Activated T-helper 1 cell treated with anti-CD3 and anti-CD28 coated beads, Interleukin-12 subunit alpha, Interleukin-12 subunit beta, Interleukin-2, Interleukin-4 antibody, amounts not matched to agents 30 ng/mL and 10 ng/mL and 1 ng/mL, durations not matched to agents 14 hours and 24 hours and 36 hours (primary cell): ENCODE data around the gene ETFA. TPM values are rescaled to one million over a fixed set of nuclear protein-coding genes. Genes with fewer than 3 reads are reported as not detected.

ENCODE experiments used
- DNase-seq: peaks from one replicate; pipeline ENCODE4 v3.0.0; 2021; ENCODE audit warnings: low spot score
- H3K27ac Mint-ChIP-seq: one replicate; pipeline ENCODE4 v1.8.0; 2021; ENCODE audit warnings: mild to moderate bottlenecking, mixed read lengths
- H3K27me3 Mint-ChIP-seq: one replicate; pipeline ENCODE4 v1.8.0; 2022; ENCODE audit warnings: mild to moderate bottlenecking, moderate library complexity, mixed read lengths; ENCODE audit not compliant: insufficient read depth
- H3K36me3 Mint-ChIP-seq: one replicate; pipeline ENCODE4 v1.8.0; 2021; ENCODE audit warnings: low read depth, mixed read lengths
- H3K4me1 Mint-ChIP-seq: one replicate; pipeline ENCODE4 v1.8.0; 2021; ENCODE audit warnings: low read depth, mixed read lengths
- H3K4me3 Mint-ChIP-seq: one replicate; pipeline ENCODE4 v1.8.0; 2021; ENCODE audit warnings: mild to moderate bottlenecking, moderate library complexity, mixed read lengths
- H3K9me3 Mint-ChIP-seq: one replicate; pipeline ENCODE4 v1.8.0; 2021; ENCODE audit warnings: mixed read lengths
- intact Hi-C: fragments of 100-400 bp; cut with micrococcal nuclease; formaldehyde crosslinking; loops from one replicate; pipeline ENCODE4 v1.15.1; 2024
- total RNA-seq: library from RNA; stranded (reverse); gene quantifications from 2 replicates; pipeline ENCODE4 v1.2.3, GENCODE V29; 2022

ETFA gene
- total RNA-seq, 1 donor from 2014 or later = 129 TPM

DNA sequence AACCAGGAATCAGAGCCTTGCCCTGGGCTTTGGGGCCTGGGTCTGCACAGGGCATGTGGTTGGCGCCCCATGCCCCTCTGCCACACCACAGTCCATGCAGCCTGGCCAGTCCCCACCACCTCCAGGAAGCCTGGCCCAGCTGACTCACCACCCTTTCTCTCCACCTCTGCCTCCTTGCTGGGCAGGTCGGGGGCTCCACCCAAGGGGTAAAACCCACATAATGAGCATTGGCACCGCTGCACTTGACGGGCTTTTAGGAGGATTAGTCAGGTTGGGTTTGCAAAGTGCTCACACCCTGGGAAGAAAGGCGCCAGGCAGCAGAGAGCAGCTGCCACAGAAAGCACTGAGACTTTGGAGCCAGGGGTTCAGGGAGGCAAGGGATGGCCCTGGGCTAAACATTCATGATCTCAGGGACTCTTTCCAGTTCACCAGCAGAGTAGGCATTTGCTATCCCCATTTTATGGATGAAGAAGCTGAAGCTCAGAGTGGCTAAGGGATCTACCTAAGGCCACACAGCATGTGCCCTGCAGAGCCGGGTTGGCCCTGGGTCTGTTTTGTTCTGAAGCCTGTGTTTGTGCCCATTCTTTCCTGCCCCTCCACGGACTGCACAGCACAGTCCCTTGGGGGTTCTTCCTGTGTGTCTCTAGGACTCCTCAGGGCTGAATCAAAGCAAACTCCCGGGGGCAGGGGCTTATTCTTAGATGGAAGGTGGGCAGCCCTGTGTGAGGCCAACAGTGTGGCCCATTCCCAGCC is 113.4 kb downstream of the ETFA start:
- Mint-ChIP-seq H3K9me3 (no peaks in the 10 kb centered on the region), H3K27ac (no peak overlapping the region), H3K36me3 (no peaks in the 10 kb centered on the region), H3K27me3 (peaks cover 1% of the 10 kb centered on the region), H3K4me3 (no peak overlapping the region), H3K4me1 (no peaks in the 10 kb centered on the region)
- intact Hi-C loops = no loop called here
- no peak for DNase-seq

DNA sequence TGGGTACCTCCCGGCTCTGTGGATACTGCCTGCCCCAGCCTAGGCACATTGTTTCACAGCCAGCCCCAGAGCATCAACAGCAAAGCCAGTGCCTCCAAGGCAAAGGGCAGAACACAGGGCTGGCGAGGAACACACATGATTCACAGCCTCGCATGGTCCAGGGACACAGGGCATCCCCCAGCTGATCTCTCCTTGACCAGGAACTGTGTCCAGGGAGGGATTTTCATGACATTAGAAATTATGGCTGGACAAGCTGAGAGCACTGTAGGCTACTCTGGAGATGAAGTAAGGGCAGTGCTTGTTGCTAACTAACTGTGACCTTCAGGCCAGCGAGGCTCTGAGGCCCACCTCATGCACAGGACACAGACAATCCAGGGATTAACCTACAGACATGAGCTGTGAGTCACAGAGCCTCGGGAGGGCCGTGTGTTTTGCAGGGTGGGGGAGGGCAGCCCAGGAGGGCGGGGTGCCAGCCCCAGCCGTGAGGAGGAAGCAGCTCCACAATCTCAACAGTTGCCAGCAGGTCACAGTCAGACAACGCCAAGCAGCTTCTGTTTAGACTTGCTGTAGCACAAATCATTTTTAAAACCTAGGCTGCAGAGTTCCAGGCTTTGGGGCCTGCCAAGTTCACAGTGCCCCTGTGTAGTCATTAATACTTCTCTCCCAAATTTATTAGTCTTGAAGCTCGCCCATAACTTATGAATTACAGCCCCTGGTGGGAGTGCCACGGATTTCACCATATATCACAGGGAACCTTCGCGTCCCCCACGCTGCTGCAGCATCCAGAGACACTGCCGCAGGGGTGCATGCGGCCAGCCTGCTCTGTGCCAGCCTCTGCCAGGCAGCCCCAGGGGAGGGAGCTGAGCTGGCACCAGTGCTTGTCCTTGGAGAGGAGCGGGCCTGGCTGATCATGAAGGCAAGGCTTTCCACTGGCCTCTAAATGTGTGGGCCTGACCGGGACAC is 114.7 kb downstream of the ETFA start:
- Mint-ChIP-seq H3K4me1 (no peaks in the 10 kb centered on the region), H3K27ac (no peak overlapping the region), H3K36me3 (no peaks in the 10 kb centered on the region), H3K4me3 (no peak overlapping the region), H3K9me3 (no peaks in the 10 kb centered on the region), H3K27me3 (peaks cover 1% of the 10 kb centered on the region)
- no peak for DNase-seq
- intact Hi-C loops = no loop called here

DNA sequence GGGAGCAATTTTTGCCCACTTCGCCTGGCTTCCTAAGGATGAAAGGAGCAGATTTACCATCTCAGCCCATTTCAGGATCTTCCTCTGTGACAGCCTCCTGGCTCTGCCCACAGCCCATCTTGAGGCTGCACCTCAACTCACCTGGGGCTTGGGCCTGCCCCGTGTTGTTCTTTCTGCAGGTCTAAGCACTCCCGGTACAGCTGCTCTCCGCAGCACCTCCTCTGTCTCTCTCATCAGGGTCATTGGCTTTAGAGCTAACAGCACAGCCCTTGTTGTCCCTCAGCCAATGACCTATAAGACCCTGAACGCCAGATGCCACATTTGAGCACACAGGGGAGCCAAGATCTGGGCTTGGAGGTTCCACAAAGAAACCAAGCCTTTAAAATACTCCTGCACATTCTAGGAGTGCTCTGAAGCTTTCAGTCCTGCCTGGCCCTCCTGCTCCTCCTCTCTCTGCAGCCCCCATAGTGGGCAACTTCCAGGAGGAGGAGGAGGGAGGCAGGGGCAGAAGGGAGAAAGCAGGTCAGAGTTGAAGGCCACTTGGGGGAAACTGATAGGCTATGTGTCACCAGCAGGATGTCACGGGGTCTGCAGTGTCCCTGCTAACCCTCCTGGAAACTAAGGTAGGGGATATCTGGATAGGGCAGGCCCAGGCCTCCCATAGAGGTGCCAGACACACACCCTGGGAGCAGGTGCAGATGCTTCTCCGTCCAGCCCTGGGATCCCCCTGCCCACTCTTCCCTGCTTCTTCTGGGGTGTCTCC is 115.6 kb downstream of the ETFA start:
- H3K27ac Mint-ChIP-seq = no peak overlapping the region
- intact Hi-C loops = no loop called here

GRCh38 chr15:76193934-76194333 is 117.3 kb downstream of the ETFA start:
- no peaks in the 10 kb centered on the region for H3K36me3 Mint-ChIP-seq
- peaks cover 14% of the 10 kb centered on the region for H3K4me1 Mint-ChIP-seq
- no peak for DNase-seq
- H3K4me3 Mint-ChIP-seq = no peak overlapping the region
- H3K9me3 Mint-ChIP-seq = no peaks in the 10 kb centered on the region
- intact Hi-C loops = no loop called here
- H3K27ac Mint-ChIP-seq = no peak overlapping the region
- H3K27me3 Mint-ChIP-seq = peaks cover 16% of the 10 kb centered on the region

More for the DNA sequence above, 115.6 kb downstream of the ETFA start:
- Mint-ChIP-seq H3K36me3 (no peaks in the 10 kb centered on the region), H3K4me1 (peaks cover 5% of the 10 kb centered on the region), H3K4me3 (no peak overlapping the region), H3K9me3 (no peaks in the 10 kb centered on the region), H3K27me3 (peaks cover 4% of the 10 kb centered on the region)
- no peak for DNase-seq

GRCh38 chr15:76192715-76193114 is 118.6 kb downstream of the ETFA start:
- no peak for DNase-seq
- Mint-ChIP-seq H3K27ac (no peak overlapping the region), H3K9me3 (no peaks in the 10 kb centered on the region), H3K36me3 (no peaks in the 10 kb centered on the region), H3K4me3 (no peak overlapping the region), H3K27me3 (peaks cover 20% of the 10 kb centered on the region), H3K4me1 (peaks cover 14% of the 10 kb centered on the region)
- intact Hi-C loops = no loop called here

DNA sequence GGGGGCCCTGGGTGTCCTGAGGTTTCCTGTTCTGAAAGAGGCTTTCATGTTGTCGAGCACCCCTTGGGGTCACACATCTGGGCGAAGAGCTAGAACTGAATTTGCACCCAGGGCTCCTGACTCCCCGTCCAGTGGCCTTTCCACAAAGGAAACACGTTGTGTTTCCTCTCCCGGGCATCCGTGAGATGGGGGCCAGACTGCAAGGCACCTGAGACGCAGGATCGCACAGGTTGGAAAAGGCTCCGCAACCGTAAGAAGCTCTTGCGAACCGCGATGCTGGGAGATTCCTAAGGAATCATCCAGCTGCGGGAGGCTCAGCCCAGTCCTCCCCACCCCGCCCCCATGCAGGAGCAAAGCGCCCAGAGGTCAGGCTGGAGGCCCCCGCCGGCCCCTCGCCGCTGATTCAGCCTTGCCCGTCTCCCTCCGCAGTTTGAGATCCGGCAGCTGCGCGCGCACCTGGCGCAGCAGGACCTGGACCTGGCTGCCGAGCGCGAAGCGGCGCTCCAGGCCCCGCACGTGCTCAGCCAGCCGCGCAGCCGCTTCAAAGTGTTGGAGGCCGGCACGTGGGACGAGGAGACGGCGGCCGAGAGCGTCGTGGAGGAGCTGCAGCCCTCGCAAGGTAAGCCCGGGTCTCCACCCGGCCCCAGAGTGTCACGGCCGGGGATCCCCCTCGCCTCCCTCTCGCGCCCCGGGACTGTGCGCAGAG is 119.6 kb downstream of the ETFA start:
- Mint-ChIP-seq H3K4me1 (peaks cover 14% of the 10 kb centered on the region), H3K9me3 (no peaks in the 10 kb centered on the region), H3K4me3 (no peak overlapping the region), H3K27me3 (peaks cover 20% of the 10 kb centered on the region), H3K36me3 (no peaks in the 10 kb centered on the region), H3K27ac (no peak overlapping the region)
- intact Hi-C loops = loop anchor here (1.0 to 2.0 kb wide), 2 partner anchors 145 to 675 kb away; partner anchors contain the start of gene ISL2
- no peak for DNase-seq

- Mint-ChIP-seq H3K4me3 (peak overlapping the region; percentile 15), H3K27me3 (peaks cover 19% of the 10 kb centered on the region), H3K36me3 (no peaks in the 10 kb centered on the region), H3K27ac (no peak overlapping the region), H3K9me3 (no peaks in the 10 kb centered on the region), H3K4me1 (peaks cover 14% of the 10 kb centered on the region)
- intact Hi-C loops = loop anchor here (1.0 to 2.0 kb wide), 2 partner anchors 146 to 675 kb away; partner anchors contain the start of gene ISL2
- DNase-seq = peak; percentile 55
Observed at GRCh38 chr15:76190751-76191538, 120.3 kb downstream of the ETFA start.

DNA sequence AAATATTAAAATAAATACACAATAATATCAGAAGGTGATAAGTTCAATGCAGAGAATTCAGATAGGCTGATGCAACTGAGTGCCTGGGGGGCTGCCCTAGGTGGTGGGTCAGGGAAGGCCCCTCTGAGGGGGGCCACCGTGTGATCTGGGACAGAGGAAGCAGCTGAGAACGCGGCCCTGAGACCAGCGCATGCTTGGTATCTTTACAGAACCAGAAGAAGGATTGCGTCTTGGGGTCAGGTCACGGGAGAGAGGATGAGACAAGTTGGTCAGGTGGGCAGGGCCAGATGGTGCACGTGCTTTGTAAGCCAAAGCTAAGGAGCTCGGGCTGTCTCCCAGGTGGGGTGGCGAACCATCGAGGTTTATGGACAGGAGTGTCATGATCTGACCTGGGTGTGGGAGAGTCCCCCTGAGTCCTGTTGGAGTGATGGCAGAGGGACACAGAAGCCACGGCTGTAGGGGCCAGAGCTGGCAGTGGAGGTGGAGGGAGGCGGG is 121.2 kb downstream of the ETFA start:
- H3K4me1 Mint-ChIP-seq = peaks cover 14% of the 10 kb centered on the region
- H3K27me3 Mint-ChIP-seq = peaks cover 27% of the 10 kb centered on the region
- H3K9me3 Mint-ChIP-seq = no peaks in the 10 kb centered on the region
- no peak overlapping the region for H3K4me3 Mint-ChIP-seq
- intact Hi-C loops = loop anchor here (2.0 kb wide), 1 partner anchor 147 kb away; the partner anchor contains the start of gene ISL2
- no peak for DNase-seq
- H3K36me3 Mint-ChIP-seq = no peaks in the 10 kb centered on the region
- no peak overlapping the region for H3K27ac Mint-ChIP-seq

DNA sequence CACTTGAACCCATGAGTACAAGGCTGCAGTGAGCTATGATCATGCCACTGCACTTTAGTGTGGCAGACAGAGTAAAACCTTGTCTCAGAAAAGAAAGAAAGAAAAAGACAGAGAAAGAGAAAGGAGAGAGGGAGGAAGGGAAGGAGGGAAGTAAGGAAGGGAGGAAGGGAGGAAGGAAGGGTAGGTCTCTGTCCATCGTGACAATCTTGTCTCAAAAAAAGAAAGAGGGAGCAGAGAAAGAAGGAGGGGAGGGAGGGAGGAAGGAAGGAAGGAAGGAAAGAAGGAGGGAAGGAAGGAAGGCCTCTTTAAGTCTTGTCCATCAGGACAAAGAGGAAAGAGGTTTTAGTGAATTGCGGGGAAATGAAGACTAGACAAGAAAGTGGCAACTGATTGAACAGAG is 122.2 kb downstream of the ETFA start:
- H3K27me3 Mint-ChIP-seq = peaks cover 32% of the 10 kb centered on the region
- H3K4me3 Mint-ChIP-seq = no peak overlapping the region
- H3K36me3 Mint-ChIP-seq = no peaks in the 10 kb centered on the region
- H3K27ac Mint-ChIP-seq = no peak overlapping the region
- DNase-seq = no peak
- no peaks in the 10 kb centered on the region for H3K9me3 Mint-ChIP-seq
- intact Hi-C loops = no loop called here
- peaks cover 14% of the 10 kb centered on the region for H3K4me1 Mint-ChIP-seq

DNA sequence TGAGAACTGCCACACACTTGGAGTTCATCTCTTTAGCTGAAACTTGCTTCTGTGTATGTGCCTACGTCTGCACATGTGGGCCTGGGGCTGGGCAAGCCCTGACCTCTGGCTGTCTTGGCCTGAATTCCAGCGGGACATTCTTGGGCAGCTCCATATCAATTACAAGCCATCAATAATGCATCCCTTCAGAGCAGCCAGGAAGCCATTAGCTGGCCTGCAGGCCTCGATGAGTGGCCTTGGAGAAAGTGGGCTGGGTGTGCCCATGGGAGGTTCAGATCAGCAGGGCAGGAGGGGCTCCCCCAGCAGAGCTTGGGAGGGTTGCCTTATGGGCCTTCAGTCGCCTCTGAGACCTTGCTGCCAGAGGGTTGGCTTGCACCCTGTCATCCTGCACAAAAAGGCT is 124.1 kb downstream of the ETFA start:
- intact Hi-C loops = no loop called here
- peaks cover 14% of the 10 kb centered on the region for H3K4me1 Mint-ChIP-seq
- DNase-seq = no peak
- no peaks in the 10 kb centered on the region for H3K9me3 Mint-ChIP-seq
- peaks cover 32% of the 10 kb centered on the region for H3K27me3 Mint-ChIP-seq
- H3K4me3 Mint-ChIP-seq = no peak overlapping the region
- H3K27ac Mint-ChIP-seq = no peak overlapping the region
- H3K36me3 Mint-ChIP-seq = no peaks in the 10 kb centered on the region

GRCh38 chr15:76185716-76186115 is 125.6 kb downstream of the ETFA start:
- no peaks in the 10 kb centered on the region for H3K9me3 Mint-ChIP-seq
- DNase-seq = no peak
- no peak overlapping the region for H3K4me3 Mint-ChIP-seq
- H3K4me1 Mint-ChIP-seq = peaks cover 19% of the 10 kb centered on the region
- H3K27me3 Mint-ChIP-seq = peaks cover 37% of the 10 kb centered on the region
- H3K36me3 Mint-ChIP-seq = no peaks in the 10 kb centered on the region
- no peak overlapping the region for H3K27ac Mint-ChIP-seq
- intact Hi-C loops = no loop called here
